Measurements from ENCODE around the gene FGFR3.

DNA sequence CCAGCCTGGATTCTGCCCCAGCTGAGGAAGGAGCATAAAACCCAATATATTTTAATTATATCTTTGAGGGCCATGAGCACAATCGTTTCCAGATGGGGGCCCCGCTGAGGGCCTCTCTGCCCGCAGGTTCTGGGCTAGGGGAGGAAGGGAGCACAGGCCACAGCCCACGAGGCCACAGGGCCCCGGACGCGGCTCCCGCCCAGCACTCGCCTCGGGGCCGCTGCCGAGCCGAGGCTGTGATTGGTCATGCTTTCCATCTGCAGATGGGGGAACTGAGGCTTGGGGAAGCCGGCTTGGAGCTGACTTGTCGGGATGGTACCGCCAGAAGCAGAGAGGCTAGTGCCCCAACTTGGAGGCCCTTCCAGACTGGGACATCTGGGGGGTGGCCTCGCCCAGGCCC lies 37.8 kb upstream of the FGFR3 start:
- TF ChIP-seq POLR2A (IDR thresholded peaks at IDR 0.05) = no peak
- TF ChIP-seq, protein P1, sequence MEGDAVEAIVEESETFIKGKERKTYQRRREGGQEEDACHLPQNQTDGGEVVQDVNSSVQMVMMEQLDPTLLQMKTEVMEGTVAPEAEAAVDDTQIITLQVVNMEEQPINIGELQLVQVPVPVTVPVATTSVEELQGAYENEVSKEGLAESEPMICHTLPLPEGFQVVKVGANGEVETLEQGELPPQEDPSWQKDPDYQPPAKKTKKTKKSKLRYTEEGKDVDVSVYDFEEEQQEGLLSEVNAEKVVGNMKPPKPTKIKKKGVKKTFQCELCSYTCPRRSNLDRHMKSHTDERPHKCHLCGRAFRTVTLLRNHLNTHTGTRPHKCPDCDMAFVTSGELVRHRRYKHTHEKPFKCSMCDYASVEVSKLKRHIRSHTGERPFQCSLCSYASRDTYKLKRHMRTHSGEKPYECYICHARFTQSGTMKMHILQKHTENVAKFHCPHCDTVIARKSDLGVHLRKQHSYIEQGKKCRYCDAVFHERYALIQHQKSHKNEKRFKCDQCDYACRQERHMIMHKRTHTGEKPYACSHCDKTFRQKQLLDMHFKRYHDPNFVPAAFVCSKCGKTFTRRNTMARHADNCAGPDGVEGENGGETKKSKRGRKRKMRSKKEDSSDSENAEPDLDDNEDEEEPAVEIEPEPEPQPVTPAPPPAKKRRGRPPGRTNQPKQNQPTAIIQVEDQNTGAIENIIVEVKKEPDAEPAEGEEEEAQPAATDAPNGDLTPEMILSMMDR (IDR thresholded peaks at IDR 0.05) = no peak
